ENCODE measurements around the gene SH3TC1.

SH3TC1 gene

GRCh38 chr4:8290701-8290970, 91.5 kb downstream of the SH3TC1 start:
- no peaks in the 10 kb centered on the region for H3K27me3 ChIP-seq (ENCODE audit: control insufficient read depth, low read length)
- no peaks in the 10 kb centered on the region for H3K36me3 ChIP-seq (ENCODE audit: control insufficient read depth, low read length)
- no peak overlapping the region for H3K27ac ChIP-seq (ENCODE audit: low read depth, low read length)
- H3K4me2 ChIP-seq (ENCODE audit: low read length), result no peak overlapping the region
- no peaks in the 10 kb centered on the region for H3K79me2 ChIP-seq (ENCODE audit: control insufficient read depth, low read length)
- no peaks in the 10 kb centered on the region for H3K9me3 ChIP-seq (ENCODE audit: control insufficient read depth, insufficient read depth, low read length)
- H3K4me3 ChIP-seq (ENCODE audit: low read length), result no peak overlapping the region
- H4K20me1 ChIP-seq (ENCODE audit: control insufficient read depth, insufficient read depth, low read depth, low read length), result no peaks in the 10 kb centered on the region
- no peaks in the 10 kb centered on the region for H3F3A ChIP-seq (ENCODE audit: control insufficient read depth, insufficient read depth)
- TF ChIP-seq EZH2phosphoT487 (IDR thresholded peaks at IDR 0.05; ENCODE audit: borderline replicate concordance, low read length) (no peak), CTCF (IDR thresholded peaks at IDR 0.05; ENCODE audit: low read depth, low read length, poor library complexity, severe bottlenecking) (no peak)
- H3K4me1 ChIP-seq (ENCODE audit: control insufficient read depth, low read length), result peaks cover 4% of the 10 kb centered on the region; the same call in 1 of the 2 replicates
- no peaks in the 10 kb centered on the region for H3K9me2 ChIP-seq (replicated peaks; ENCODE audit: control insufficient read depth, low read length)
